ENCODE data around the gene DRAP1.

The DRAP1 gene

DNA sequence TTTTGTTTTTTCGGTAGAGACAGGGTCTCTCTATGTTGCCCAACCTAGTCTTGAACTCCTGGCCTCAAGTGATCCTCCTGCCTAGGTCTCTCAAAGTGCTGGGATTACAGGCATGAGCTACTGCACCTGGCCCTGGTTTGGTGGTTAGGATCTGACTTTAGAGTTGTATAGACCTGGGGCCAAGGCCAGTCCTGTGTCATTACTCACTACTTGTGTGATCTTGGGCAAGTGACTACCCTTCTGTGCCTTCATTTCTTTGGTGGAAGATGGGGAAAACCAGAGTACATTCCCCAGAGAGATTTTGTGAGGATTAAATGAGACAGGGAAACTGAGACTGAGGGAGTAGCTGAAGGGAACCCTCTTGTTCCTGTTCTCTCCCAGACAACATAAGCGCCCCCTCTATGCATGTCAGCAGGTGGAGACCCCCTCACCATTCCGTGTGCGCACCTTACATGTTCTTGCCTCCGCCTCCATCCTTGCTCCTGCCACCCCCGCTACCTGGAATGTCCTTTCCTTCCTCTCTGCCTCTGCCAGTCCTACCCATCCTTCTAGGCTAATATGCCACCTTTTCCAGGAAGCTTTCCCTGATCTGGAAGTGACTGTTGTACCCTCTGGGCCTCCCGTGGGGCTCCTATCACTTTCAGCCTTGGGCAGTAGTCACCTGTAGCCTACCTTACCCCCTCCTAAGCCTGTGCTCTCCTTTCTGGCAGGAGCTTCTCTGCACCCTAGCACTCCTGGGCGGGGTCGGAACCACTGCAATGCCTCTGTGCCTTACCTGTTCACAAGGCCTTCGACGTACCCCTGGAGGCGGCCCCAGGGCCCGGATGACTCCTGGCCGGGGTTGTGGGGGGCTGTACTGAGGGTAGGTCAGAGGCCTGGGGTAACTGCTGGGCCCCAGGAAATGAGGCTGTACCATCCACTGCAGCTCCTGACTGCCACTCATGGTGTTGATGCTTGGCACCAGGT, 22.9 kb upstream of the DRAP1 start:
- Mint-ChIP-seq H3K36me3 (ENCODE audit: low read depth) (no peaks in the 10 kb centered on the region), H3K27me3 (ENCODE audit: low read depth) (peaks cover 69% of the 10 kb centered on the region), H3K9me3 (no peaks in the 10 kb centered on the region), H3K4me3 (peak overlapping the region in 1 of 3 experiments; percentile 46), H3K4me1 (peaks cover 24% of the 10 kb centered on the region), H3K27ac (no peak overlapping the region)
- TF ChIP-seq, protein P1, sequence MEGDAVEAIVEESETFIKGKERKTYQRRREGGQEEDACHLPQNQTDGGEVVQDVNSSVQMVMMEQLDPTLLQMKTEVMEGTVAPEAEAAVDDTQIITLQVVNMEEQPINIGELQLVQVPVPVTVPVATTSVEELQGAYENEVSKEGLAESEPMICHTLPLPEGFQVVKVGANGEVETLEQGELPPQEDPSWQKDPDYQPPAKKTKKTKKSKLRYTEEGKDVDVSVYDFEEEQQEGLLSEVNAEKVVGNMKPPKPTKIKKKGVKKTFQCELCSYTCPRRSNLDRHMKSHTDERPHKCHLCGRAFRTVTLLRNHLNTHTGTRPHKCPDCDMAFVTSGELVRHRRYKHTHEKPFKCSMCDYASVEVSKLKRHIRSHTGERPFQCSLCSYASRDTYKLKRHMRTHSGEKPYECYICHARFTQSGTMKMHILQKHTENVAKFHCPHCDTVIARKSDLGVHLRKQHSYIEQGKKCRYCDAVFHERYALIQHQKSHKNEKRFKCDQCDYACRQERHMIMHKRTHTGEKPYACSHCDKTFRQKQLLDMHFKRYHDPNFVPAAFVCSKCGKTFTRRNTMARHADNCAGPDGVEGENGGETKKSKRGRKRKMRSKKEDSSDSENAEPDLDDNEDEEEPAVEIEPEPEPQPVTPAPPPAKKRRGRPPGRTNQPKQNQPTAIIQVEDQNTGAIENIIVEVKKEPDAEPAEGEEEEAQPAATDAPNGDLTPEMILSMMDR (IDR thresholded peaks at IDR 0.05; ENCODE audit: unreplicated experiment in 3 of 3): no peak

DNA sequence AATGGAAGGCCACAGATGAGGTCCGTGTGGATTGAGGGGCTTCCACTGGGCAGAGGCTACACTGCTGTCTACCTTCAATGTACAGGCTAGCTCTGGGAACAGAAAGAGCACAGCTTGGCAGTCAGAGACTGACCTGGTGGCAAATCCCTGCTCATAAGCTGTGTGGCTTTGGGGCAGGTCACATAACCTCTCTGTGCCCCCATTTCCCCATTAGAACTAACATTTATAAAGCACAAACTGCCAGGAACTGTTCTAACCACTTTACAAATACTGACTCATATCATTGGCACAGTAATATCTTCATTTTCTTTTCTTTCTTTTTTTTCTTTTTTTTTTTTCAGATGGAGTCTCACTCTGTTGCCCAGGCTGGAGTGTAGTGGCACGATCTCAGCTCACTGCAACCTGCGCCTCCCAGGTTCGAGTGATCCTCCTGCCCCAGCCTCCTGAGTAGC, 22.2 kb upstream of the DRAP1 start:
- Mint-ChIP-seq H3K4me1 (peaks cover 21% of the 10 kb centered on the region), H3K27me3 (ENCODE audit: low read depth) (peaks cover 77% of the 10 kb centered on the region), H3K9me3 (no peaks in the 10 kb centered on the region), H3K36me3 (ENCODE audit: low read depth) (no peaks in the 10 kb centered on the region), H3K4me3 (peak overlapping the region in 1 of 3 experiments; percentile 28), H3K27ac (no peak overlapping the region)
- TF ChIP-seq, protein P1 (IDR thresholded peaks at IDR 0.05; ENCODE audit: unreplicated experiment in 3 of 3): no peak

DNA sequence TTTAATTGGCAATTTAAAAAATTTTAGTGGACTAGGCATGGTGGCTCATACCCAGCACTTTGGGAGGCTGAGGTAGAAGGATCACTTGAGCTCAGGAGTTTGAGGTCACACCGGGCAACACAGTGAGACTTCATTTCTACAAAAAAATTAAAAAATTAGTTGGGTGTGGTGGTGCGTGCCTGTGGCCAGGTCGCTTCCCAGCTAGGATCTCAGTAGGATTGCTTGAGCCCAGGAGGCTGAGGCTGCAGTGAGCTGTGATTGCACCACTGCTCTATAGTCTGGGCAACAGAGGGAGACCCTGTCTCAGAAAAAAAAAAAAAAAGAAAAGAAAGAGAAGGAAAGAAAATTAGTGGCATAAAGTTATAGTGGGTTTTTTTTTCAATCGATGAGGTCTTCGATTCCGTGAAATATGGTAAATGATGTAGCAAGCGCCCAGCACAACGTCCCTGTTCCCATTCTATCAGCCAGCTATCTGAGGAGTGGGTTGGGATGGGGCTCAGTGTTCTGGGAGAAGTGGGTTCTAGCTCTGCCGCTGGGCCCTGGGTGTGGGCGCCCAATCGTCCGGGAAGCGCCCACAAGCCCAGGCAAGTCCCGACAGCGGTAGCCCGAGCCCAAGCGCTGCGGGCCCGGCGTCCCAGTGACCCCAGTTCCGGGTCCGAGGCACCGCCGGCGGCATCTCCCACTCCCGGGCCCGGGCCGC, 20.4 kb upstream of the DRAP1 start:
- H3K27me3 Mint-ChIP-seq (ENCODE audit: low read depth): peaks cover 89% of the 10 kb centered on the region
- H3K4me1 Mint-ChIP-seq: peaks cover 8% of the 10 kb centered on the region
- no peaks in the 10 kb centered on the region for H3K36me3 Mint-ChIP-seq (ENCODE audit: low read depth)
- TF ChIP-seq, protein P1 (IDR thresholded peaks at IDR 0.05; ENCODE audit: unreplicated experiment in 3 of 3): no peak
- no peak overlapping the region for H3K27ac Mint-ChIP-seq
- no peaks in the 10 kb centered on the region for H3K9me3 Mint-ChIP-seq
- peak overlapping the region; percentile 81 to 82 (median 82) for H3K4me3 Mint-ChIP-seq

DNA sequence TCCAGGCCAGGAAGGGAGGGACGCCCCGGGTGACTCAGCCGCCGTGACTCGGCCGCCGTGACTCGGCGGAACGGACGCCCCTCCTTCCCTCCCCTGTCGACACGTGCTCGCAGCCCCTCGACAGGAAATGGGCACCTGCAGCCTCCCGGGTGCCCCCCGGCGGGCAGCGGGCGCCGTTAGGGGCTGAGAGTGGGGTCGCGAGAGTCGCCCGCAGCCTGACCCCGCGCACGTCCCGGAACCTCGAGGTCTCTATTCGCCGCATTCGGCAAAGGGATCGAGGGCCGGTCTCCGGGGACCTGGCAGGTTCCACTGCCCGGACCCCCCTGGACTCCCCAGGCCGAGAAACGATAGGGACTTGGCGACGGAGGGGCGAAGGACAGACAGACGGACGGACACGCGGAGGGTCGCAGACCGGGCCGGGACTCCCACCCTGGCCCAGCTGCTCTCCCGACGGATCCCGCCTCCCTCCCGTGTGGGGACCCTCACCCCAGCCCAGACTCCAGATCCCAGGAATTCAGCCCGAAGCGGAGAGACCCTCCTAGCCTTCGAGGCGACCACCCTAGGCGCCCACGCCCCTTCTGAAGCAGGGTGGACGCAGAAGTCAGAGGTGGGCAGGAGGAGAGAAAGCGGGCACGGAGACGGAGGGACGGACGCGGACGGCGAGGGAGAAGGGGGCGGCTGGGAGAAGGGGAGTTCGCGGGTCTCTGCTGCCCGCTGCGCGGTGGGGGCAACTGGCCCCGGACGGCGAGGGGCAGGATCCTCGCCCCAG, 19.7 kb upstream of the DRAP1 start:
- Mint-ChIP-seq H3K27ac (no peak overlapping the region), H3K36me3 (ENCODE audit: low read depth) (no peaks in the 10 kb centered on the region), H3K4me3 (peak overlapping the region; percentile 55 to 71 (median 68)), H3K4me1 (peaks cover 8% of the 10 kb centered on the region), H3K27me3 (ENCODE audit: low read depth) (peaks cover 92% of the 10 kb centered on the region), H3K9me3 (no peaks in the 10 kb centered on the region)
- TF ChIP-seq, protein P1 (IDR thresholded peaks at IDR 0.05; ENCODE audit: unreplicated experiment in 3 of 3): no peak

DNA sequence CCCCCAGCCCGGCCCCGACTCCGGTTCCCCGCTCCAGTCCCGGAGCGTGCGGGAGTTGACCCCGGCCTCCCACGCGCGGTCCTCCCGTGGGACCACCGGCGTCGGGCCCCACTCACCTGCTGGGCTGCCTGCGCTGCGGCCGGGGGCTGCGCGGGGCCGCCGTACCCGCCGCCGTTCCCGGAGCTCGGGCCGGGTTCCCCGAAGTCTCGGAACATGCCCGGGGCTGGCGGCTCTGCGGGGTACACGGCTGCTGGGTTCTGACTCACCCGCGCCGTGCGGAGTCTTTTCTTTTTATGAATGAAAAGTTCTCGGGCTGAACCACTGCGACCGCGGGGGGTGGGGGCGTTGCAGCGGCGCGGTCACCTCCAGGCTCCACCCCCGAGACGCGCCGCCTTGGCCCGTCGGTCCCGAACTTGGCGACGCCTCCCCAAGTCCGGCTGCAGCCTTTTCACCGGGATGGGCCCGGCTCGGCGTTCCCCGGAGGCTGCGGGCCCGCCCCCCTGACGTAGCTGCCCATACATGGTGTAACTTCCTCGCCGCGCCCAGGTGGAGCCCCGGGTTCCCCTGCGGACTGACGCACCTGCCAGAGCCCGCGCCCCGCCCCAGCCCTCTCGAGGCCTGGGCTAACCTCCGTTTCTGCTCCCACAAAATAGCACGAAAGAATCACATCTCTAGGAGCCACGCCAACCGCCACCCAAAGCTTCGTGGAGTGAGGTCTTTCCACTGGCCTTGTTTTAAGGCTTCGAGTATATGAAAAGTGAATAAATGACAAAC, 18.9 kb upstream of the DRAP1 start, which contains the start of gene FOSL1:
Gene FOSL1 (minus strand): TSS at position 264 of the 774 bp plus-strand sequence. CDS start 49 bp downstream, at position 215.
- no peak within 1 kb of the TSS for H3K27ac Mint-ChIP-seq
- H3K4me3 Mint-ChIP-seq: peak within 1 kb of the TSS; percentile 71 to 75 (median 74)
- no peaks in the 10 kb centered on the region for H3K9me3 Mint-ChIP-seq
- peaks cover 93% of the 10 kb centered on the region for H3K27me3 Mint-ChIP-seq (ENCODE audit: low read depth)
- H3K36me3 Mint-ChIP-seq (ENCODE audit: low read depth): no peaks in the 10 kb centered on the region
- peaks cover 8% of the 10 kb centered on the region for H3K4me1 Mint-ChIP-seq
- TF ChIP-seq, protein P1 (IDR thresholded peaks at IDR 0.05; ENCODE audit: unreplicated experiment in 3 of 3): no peak
